Measurements from ENCODE around the gene CELSR3. TPM values are rescaled to one million over a fixed set of nuclear protein-coding genes. Genes with fewer than 3 reads are reported as not detected.

CELSR3 gene
- total RNA-seq, 1 donor, result 1.4 TPM

- peak; percentile 66 for DNase-seq (ENCODE audit: insufficient read length, low spot score, missing footprints)
- TF ChIP-seq, protein P1, sequence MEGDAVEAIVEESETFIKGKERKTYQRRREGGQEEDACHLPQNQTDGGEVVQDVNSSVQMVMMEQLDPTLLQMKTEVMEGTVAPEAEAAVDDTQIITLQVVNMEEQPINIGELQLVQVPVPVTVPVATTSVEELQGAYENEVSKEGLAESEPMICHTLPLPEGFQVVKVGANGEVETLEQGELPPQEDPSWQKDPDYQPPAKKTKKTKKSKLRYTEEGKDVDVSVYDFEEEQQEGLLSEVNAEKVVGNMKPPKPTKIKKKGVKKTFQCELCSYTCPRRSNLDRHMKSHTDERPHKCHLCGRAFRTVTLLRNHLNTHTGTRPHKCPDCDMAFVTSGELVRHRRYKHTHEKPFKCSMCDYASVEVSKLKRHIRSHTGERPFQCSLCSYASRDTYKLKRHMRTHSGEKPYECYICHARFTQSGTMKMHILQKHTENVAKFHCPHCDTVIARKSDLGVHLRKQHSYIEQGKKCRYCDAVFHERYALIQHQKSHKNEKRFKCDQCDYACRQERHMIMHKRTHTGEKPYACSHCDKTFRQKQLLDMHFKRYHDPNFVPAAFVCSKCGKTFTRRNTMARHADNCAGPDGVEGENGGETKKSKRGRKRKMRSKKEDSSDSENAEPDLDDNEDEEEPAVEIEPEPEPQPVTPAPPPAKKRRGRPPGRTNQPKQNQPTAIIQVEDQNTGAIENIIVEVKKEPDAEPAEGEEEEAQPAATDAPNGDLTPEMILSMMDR (IDR thresholded peaks at IDR 0.05; ENCODE audit: extremely low read depth, low read depth, low read length), result no peak
- peaks cover 24% of the 10 kb centered on the region for H3K79me2 ChIP-seq (ENCODE audit: insufficient read depth, low read length)
- no peaks in the 10 kb centered on the region for H3K9me3 ChIP-seq (ENCODE audit: low read depth, low read length)
- H3K27me3 ChIP-seq (ENCODE audit: insufficient read depth, low read length), result no peaks in the 10 kb centered on the region
- H3K27ac ChIP-seq (ENCODE audit: low read depth, low read length), result no peak overlapping the region
- no peak overlapping the region for H3K4me3 ChIP-seq (ENCODE audit: insufficient read depth, low read length)
- H3K4me1 ChIP-seq (ENCODE audit: insufficient read depth, low read length), result peaks cover 25% of the 10 kb centered on the region
- H3K36me3 ChIP-seq (ENCODE audit: insufficient read depth, low read length), result peaks cover 39% of the 10 kb centered on the region
- H4K20me1 ChIP-seq (ENCODE audit: insufficient read depth, low read length), result peaks cover 7% of the 10 kb centered on the region
- H3K4me2 ChIP-seq (ENCODE audit: insufficient read depth, low read length), result no peak overlapping the region
- no peak overlapping the region for H2AFZ ChIP-seq (ENCODE audit: low read length)
Measured at GRCh38 chr3:48681541-48681880, 18.8 kb upstream of the CELSR3 start.

- Histone ChIP-seq H3K4me3 (ENCODE audit: insufficient read depth, low read length) (no peak overlapping the region), H3K79me2 (ENCODE audit: insufficient read depth, low read length) (peaks cover 24% of the 10 kb centered on the region), H3K27ac (ENCODE audit: low read depth, low read length) (no peak overlapping the region), H3K4me1 (ENCODE audit: insufficient read depth, low read length) (peaks cover 25% of the 10 kb centered on the region), H3K27me3 (ENCODE audit: insufficient read depth, low read length) (no peaks in the 10 kb centered on the region), H4K20me1 (ENCODE audit: insufficient read depth, low read length) (peaks cover 7% of the 10 kb centered on the region), H3K36me3 (ENCODE audit: insufficient read depth, low read length) (peaks cover 39% of the 10 kb centered on the region), H3K4me2 (ENCODE audit: insufficient read depth, low read length) (no peak overlapping the region), H3K9me3 (ENCODE audit: low read depth, low read length) (no peaks in the 10 kb centered on the region), H2AFZ (ENCODE audit: low read length) (no peak overlapping the region)
- TF ChIP-seq, protein P1 (IDR thresholded peaks at IDR 0.05; ENCODE audit: extremely low read depth, low read depth, low read length), result no peak
- peak; percentile 73 for DNase-seq (ENCODE audit: insufficient read length, low spot score, missing footprints)
Measured at GRCh38 chr3:48680811-48681540, 18.3 kb upstream of the CELSR3 start.

DNA sequence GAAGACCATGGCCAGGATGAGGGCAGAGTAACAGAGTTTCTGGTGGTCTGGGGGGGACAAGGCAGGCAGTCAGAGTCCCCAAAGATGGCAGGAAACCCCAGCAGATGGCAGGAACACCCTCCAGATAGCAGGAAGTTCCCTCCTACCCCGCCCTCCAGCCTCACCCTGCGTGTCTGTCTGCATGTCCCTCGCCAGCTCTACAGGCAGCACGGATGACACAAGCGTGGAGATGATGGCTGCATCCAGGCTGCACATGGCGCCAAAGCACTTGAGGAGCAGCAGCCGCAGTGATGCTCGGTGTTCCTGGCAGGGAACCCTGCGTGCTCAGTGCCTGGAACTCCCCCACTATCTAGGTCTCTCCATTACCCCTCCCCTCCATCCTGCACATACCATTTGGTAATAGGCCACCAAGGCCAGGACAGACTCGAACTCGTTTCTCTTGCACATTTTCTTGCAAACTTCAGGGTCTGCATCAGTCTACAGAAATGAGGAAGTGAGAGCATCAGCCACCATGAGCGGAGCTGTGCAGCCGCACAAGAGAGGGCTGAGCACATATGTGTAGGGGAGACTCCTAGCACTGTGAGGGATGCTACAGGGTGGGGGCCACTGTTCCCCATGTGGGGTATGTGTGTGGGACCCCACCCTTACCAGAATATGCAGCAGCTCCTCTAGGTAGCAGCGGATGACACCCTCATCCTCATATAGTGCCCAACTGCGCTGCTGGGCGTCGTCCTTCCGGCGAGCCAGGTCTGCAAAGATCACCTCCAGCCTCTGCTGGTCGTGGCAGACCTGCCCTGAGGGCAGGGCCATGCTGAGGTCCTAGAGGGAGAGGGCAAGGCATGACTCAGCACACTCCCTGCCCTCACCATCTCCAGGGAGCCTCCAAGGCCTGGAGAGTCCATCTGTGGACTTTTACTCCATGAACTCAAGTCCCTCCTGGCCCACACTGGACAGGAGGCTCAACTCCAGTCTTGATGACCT is 17.0 kb upstream of the CELSR3 start:
- Histone ChIP-seq H3K36me3 (ENCODE audit: insufficient read depth, low read length) (peaks cover 43% of the 10 kb centered on the region), H3K27ac (ENCODE audit: low read depth, low read length) (no peak overlapping the region)

More for the DNA sequence above, 17.0 kb upstream of the CELSR3 start:
- TF ChIP-seq, protein P1 (IDR thresholded peaks at IDR 0.05; ENCODE audit: extremely low read depth, low read depth, low read length), result no peak
- Histone ChIP-seq H2AFZ (ENCODE audit: low read length) (no peak overlapping the region), H3K4me3 (ENCODE audit: insufficient read depth, low read length) (no peak overlapping the region), H3K9me3 (ENCODE audit: low read depth, low read length) (no peaks in the 10 kb centered on the region), H4K20me1 (ENCODE audit: insufficient read depth, low read length) (peaks cover 7% of the 10 kb centered on the region), H3K4me1 (ENCODE audit: insufficient read depth, low read length) (peaks cover 20% of the 10 kb centered on the region), H3K27me3 (ENCODE audit: insufficient read depth, low read length) (no peaks in the 10 kb centered on the region), H3K79me2 (ENCODE audit: insufficient read depth, low read length) (peaks cover 15% of the 10 kb centered on the region), H3K4me2 (ENCODE audit: insufficient read depth, low read length) (no peak overlapping the region)
- peak; percentile 76 for DNase-seq (ENCODE audit: insufficient read length, low spot score, missing footprints)
